ENCODE data around the gene FRAS1. TPM values are rescaled to one million over a fixed set of nuclear protein-coding genes. Genes with fewer than 3 reads are reported as not detected.

The FRAS1 gene
- polyA plus RNA-seq, 1 donor from 2014 or later: 2.8 TPM

GRCh38 chr4:78074759-78075158 lies 17.6 kb downstream of the FRAS1 start:
- Histone ChIP-seq H3K4me2 (ENCODE audit: low read length) (no peak overlapping the region), H3K27me3 (ENCODE audit: insufficient read depth, low read depth, low read length) (no peaks in the 10 kb centered on the region), H3K27ac (ENCODE audit: low read length) (no peak overlapping the region), H3K9ac (ENCODE audit: low read length) (no peak overlapping the region), H4K20me1 (ENCODE audit: insufficient read depth) (no peaks in the 10 kb centered on the region), H3K9me2 (ENCODE audit: insufficient read depth, low read length) (no peaks in the 10 kb centered on the region), H3F3A (ENCODE audit: insufficient read depth, low read length, poor library complexity, severe bottlenecking) (no peaks in the 10 kb centered on the region), H3K4me3 (ENCODE audit: low read length) (no peak overlapping the region), H3K9me3 (ENCODE audit: low read length) (no peaks in the 10 kb centered on the region), H3K79me2 (replicated peaks; ENCODE audit: insufficient read depth, low read length) (no peaks in the 10 kb centered on the region), H2AFZ (ENCODE audit: low read depth, low read length) (no peak overlapping the region), H3K36me3 (ENCODE audit: insufficient read depth, low read length) (no peaks in the 10 kb centered on the region)
- TF ChIP-seq EZH2 (IDR thresholded peaks at IDR 0.05; ENCODE audit: borderline replicate concordance, insufficient read depth, low read length, poor library complexity, severe bottlenecking): no peak

GRCh38 chr4:78075986-78076385 lies 18.9 kb downstream of the FRAS1 start:
- Histone ChIP-seq H3K9me3 (ENCODE audit: low read length) (no peaks in the 10 kb centered on the region), H3K27me3 (ENCODE audit: insufficient read depth, low read depth, low read length) (no peaks in the 10 kb centered on the region), H3K9ac (ENCODE audit: low read length) (no peak overlapping the region), H3K27ac (ENCODE audit: low read length) (no peak overlapping the region), H3K9me2 (ENCODE audit: insufficient read depth, low read length) (no peaks in the 10 kb centered on the region), H4K20me1 (ENCODE audit: insufficient read depth) (no peaks in the 10 kb centered on the region), H3K4me3 (ENCODE audit: low read length) (no peak overlapping the region), H3F3A (ENCODE audit: insufficient read depth, low read length, poor library complexity, severe bottlenecking) (no peaks in the 10 kb centered on the region), H3K4me2 (ENCODE audit: low read length) (no peak overlapping the region), H3K79me2 (replicated peaks; ENCODE audit: insufficient read depth, low read length) (no peaks in the 10 kb centered on the region), H2AFZ (ENCODE audit: low read depth, low read length) (no peak overlapping the region), H3K36me3 (ENCODE audit: insufficient read depth, low read length) (no peaks in the 10 kb centered on the region)
- TF ChIP-seq REST (IDR thresholded peaks at IDR 0.05; ENCODE audit: borderline replicate concordance) (no peak), TAF1 (IDR thresholded peaks at IDR 0.05; ENCODE audit: low read depth) (no peak), RAD21 (conservative IDR thresholded peaks at IDR 0.05) (no peak), MXI1 (conservative IDR thresholded peaks at IDR 0.05; ENCODE audit: poor library complexity, severe bottlenecking) (no peak), EZH2 (IDR thresholded peaks at IDR 0.05; ENCODE audit: borderline replicate concordance, insufficient read depth, low read length, poor library complexity, severe bottlenecking) (no peak), POLR2AphosphoS5 (IDR thresholded peaks at IDR 0.05) (no peak), CTCF (IDR thresholded peaks at IDR 0.05; ENCODE audit: poor library complexity, severe bottlenecking) (no peak), EP300 (conservative IDR thresholded peaks at IDR 0.05; ENCODE audit: poor library complexity, severe bottlenecking) (no peak), SMC3 (conservative IDR thresholded peaks at IDR 0.05; ENCODE audit: poor library complexity) (no peak)

GRCh38 chr4:78078101-78078500 lies 21.0 kb downstream of the FRAS1 start:
- no peaks in the 10 kb centered on the region for H3F3A ChIP-seq (ENCODE audit: insufficient read depth, low read length, poor library complexity, severe bottlenecking)
- no peak overlapping the region for H3K4me3 ChIP-seq (ENCODE audit: low read length)
- H3K9me2 ChIP-seq (ENCODE audit: insufficient read depth, low read length): no peaks in the 10 kb centered on the region
- no peaks in the 10 kb centered on the region for H3K79me2 ChIP-seq (replicated peaks; ENCODE audit: insufficient read depth, low read length)
- no peaks in the 10 kb centered on the region for H3K36me3 ChIP-seq (ENCODE audit: insufficient read depth, low read length)
- H3K27me3 ChIP-seq (ENCODE audit: insufficient read depth, low read depth, low read length): no peaks in the 10 kb centered on the region
- H2AFZ ChIP-seq (ENCODE audit: low read depth, low read length): no peak overlapping the region
- H3K27ac ChIP-seq (ENCODE audit: low read length): no peak overlapping the region
- no peak overlapping the region for H3K9ac ChIP-seq (ENCODE audit: low read length)
- TF ChIP-seq EP300 (conservative IDR thresholded peaks at IDR 0.05; ENCODE audit: poor library complexity, severe bottlenecking) (no peak), EZH2 (IDR thresholded peaks at IDR 0.05; ENCODE audit: borderline replicate concordance, insufficient read depth, low read length, poor library complexity, severe bottlenecking) (no peak), POLR2AphosphoS5 (IDR thresholded peaks at IDR 0.05) (no peak), RAD21 (conservative IDR thresholded peaks at IDR 0.05) (no peak), REST (IDR thresholded peaks at IDR 0.05; ENCODE audit: borderline replicate concordance) (no peak), TAF1 (IDR thresholded peaks at IDR 0.05; ENCODE audit: low read depth) (no peak), SMC3 (conservative IDR thresholded peaks at IDR 0.05; ENCODE audit: poor library complexity) (no peak), MXI1 (conservative IDR thresholded peaks at IDR 0.05; ENCODE audit: poor library complexity, severe bottlenecking) (no peak), CTCF (IDR thresholded peaks at IDR 0.05; ENCODE audit: poor library complexity, severe bottlenecking) (no peak)
- no peaks in the 10 kb centered on the region for H3K9me3 ChIP-seq (ENCODE audit: low read length)
- H3K4me2 ChIP-seq (ENCODE audit: low read length): no peak overlapping the region
- H4K20me1 ChIP-seq (ENCODE audit: insufficient read depth): no peaks in the 10 kb centered on the region

Data from neural cell (in vitro differentiated cells).